Uterus (tissue), 4 donors: Measurements from ENCODE around the gene SPRYD4. TPM values are rescaled to one million over a fixed set of nuclear protein-coding genes. Genes with fewer than 3 reads are reported as not detected.

ENCODE experiments used
- DNase-seq, 2 donors: peaks; one replicate each; pipeline ENCODE4 v3.0.0-alpha.2; 2019 to 2020
- H3K27ac ChIP-seq, 2 donors: fragments of 200-600 bp; sonication (generic); 1 replicate in 1 of 2; 2 replicates in 1 of 2; pipeline ENCODE4 v1.5.1; 2016 to 2018
- H3K27me3 ChIP-seq, 2 donors: fragments of 200-600 bp; sonication (generic); one replicate each; pipeline ENCODE4 v1.5.1; 2018 to 2019; ENCODE audit warnings: control low read depth in 1 of 2
- H3K36me3 ChIP-seq, 2 donors: fragments of 200-600 bp; sonication (generic); one replicate each; pipeline ENCODE4 v1.5.1; 2019; ENCODE audit warnings: control low read depth in 1 of 2
- H3K4me1 ChIP-seq, 2 donors: fragments of 200-600 bp; sonication (generic); one replicate each; pipeline ENCODE4 v1.5.1; 2018 to 2019; ENCODE audit warnings: control low read depth in 1 of 2
- H3K4me3 ChIP-seq, 2 donors: fragments of 200-600 bp; sonication (generic); 1 replicate in 1 of 2; 2 replicates in 1 of 2; pipeline ENCODE4 v1.5.1; 2018 to 2019; ENCODE audit warnings: mild to moderate bottlenecking in 1 of 2
- H3K9me3 ChIP-seq, 2 donors: fragments of 200-600 bp; sonication (generic); one replicate each; pipeline ENCODE4 v1.5.1; 2019; ENCODE audit warnings: control low read depth in 1 of 2
- POLR2A ChIP-seq, 2 donors: fragments of 450-650 bp; IDR thresholded peaks; one replicate each; pipeline ENCODE4 v1.6.1; 2016; ENCODE audit warnings: antibody characterized with exemption in 2 of 2, mild to moderate bottlenecking in 1 of 2, moderate library complexity in 1 of 2
- intact Hi-C: fragments of 100-400 bp; cut with DNase I; formaldehyde crosslinking; loops from one replicate; pipeline ENCODE4 v1.15.1; 2023; ENCODE audit warnings: low total_unique reads
- total RNA-seq, 4 donors: library from RNA; depleted of rRNA in 3 of 4; stranded (reverse); fragments of >200 nt in 3 of 4; gene quantifications; one replicate each; pipeline versions ENCODE4 v1.1.0 to v1.2.4, GENCODE V29; 2014 to 2023
- TF ChIP-seq, protein P1 (sequence below), 4 experiments: fragments of 200-600 bp in 2 of 4; fragments of 450-650 bp in 2 of 4; sonication (generic) in 2 of 4; IDR thresholded peaks; one replicate each; pipeline ENCODE4 v1.5.1; 2016 to 2019; ENCODE audit warnings: antibody characterized with exemption in 4 of 4, mild to moderate bottlenecking in 2 of 4, moderate library complexity in 1 of 4
- donor health status: DM: yes; HTN: yes; CAD: no.

The SPRYD4 gene
- total RNA-seq, 4 donors from 2014 or later: 2.4 to 4.4 (median 3.0) TPM

DNA sequence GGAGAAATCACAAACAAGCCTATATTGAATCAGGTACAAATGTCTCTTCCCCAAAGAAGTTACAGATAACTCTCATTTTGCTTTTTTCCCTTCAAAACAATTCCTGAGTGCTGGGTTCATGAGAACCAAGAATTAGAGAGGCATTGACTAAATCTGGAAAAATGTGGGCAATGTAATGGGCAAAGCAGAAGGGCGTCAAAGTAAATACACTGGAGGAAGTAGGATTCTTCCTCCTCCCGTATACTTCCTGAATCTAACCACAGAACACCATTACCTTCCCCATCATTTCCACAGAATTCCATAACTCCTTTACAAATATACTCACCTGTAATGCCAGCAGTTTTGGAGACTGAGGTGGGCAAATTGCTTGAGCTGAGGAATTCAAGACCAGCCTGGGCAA is 50.2 kb downstream of the SPRYD4 start:
- intact Hi-C loops: no loop called here
- DNase-seq: no peak
- no peaks in the 10 kb centered on the region for H3K36me3 ChIP-seq
- H3K9me3 ChIP-seq: no peaks in the 10 kb centered on the region
- H3K27ac ChIP-seq: no peak overlapping the region
- no peaks in the 10 kb centered on the region for H3K27me3 ChIP-seq
- H3K4me1 ChIP-seq: peaks cover 0 to 4% of the 10 kb centered on the region in 2 donors
- TF ChIP-seq POLR2A (IDR thresholded peaks at IDR 0.05): no peak
- TF ChIP-seq, protein P1, sequence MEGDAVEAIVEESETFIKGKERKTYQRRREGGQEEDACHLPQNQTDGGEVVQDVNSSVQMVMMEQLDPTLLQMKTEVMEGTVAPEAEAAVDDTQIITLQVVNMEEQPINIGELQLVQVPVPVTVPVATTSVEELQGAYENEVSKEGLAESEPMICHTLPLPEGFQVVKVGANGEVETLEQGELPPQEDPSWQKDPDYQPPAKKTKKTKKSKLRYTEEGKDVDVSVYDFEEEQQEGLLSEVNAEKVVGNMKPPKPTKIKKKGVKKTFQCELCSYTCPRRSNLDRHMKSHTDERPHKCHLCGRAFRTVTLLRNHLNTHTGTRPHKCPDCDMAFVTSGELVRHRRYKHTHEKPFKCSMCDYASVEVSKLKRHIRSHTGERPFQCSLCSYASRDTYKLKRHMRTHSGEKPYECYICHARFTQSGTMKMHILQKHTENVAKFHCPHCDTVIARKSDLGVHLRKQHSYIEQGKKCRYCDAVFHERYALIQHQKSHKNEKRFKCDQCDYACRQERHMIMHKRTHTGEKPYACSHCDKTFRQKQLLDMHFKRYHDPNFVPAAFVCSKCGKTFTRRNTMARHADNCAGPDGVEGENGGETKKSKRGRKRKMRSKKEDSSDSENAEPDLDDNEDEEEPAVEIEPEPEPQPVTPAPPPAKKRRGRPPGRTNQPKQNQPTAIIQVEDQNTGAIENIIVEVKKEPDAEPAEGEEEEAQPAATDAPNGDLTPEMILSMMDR (IDR thresholded peaks at IDR 0.05): no peak
- no peak overlapping the region for H3K4me3 ChIP-seq

DNA sequence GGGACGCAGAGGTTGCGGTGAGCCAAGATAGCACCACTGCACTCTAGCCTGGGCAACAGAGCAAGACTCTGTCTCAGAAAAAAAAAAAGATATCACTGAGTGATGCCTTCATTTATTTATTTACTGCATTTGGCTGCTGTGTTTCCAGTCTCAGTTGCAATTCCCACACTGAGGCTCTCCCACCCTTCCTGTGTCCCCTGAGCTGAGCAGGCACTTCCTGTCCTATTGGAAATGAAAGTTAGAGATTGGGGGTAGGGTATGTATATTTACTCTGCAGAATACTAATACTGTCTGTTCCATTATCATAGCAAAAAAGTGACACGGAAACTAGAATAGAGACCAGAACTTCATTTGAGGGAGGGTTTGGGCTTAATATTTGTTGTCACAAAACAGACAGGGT is 51.7 kb downstream of the SPRYD4 start:
- peak in 1 of 2 donors; percentile 42 for DNase-seq
- no peaks in the 10 kb centered on the region for H3K36me3 ChIP-seq
- no peaks in the 10 kb centered on the region for H3K9me3 ChIP-seq
- H3K4me3 ChIP-seq: peak overlapping the region in 1 of 2 donors; percentile 48
- peak overlapping the region; percentile 88 to 99 for H3K27ac ChIP-seq
- H3K4me1 ChIP-seq: peaks cover 4 to 5% of the 10 kb centered on the region in 2 donors
- H3K27me3 ChIP-seq: no peaks in the 10 kb centered on the region
- intact Hi-C loops: no loop called here
- no peak for TF ChIP-seq POLR2A (IDR thresholded peaks at IDR 0.05)
- TF ChIP-seq, protein P1 (IDR thresholded peaks at IDR 0.05): no peak

DNA sequence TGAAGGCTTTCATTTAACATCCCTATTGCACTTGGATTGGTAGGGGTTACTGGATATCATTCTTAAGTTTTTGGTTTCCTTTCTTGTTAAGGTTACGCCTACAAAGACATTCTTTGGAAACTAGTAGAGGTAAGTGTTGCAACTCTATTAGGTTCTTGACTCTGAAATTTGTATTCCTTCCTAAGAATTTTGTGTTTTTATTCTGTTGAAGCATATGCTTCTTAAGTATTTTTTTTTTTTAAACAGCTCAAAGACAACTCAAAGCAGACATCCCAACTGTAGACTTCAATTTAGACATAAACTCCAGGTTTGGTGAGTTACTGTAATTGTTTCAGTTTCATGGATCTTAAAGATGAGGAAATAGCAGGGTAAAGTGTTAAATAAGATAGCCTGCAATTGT is 52.1 kb downstream of the SPRYD4 start:
- H3K4me3 ChIP-seq: peak overlapping the region in 1 of 2 donors; percentile 48
- H3K27ac ChIP-seq: peak overlapping the region; percentile 88 to 99
- peaks cover 4 to 5% of the 10 kb centered on the region in 2 donors for H3K4me1 ChIP-seq
- TF ChIP-seq, protein P1 (IDR thresholded peaks at IDR 0.05): no peak
- TF ChIP-seq POLR2A (IDR thresholded peaks at IDR 0.05): no peak
- H3K36me3 ChIP-seq: no peaks in the 10 kb centered on the region
- no peaks in the 10 kb centered on the region for H3K9me3 ChIP-seq
- DNase-seq: no peak
- intact Hi-C loops: no loop called here
- no peaks in the 10 kb centered on the region for H3K27me3 ChIP-seq

DNA sequence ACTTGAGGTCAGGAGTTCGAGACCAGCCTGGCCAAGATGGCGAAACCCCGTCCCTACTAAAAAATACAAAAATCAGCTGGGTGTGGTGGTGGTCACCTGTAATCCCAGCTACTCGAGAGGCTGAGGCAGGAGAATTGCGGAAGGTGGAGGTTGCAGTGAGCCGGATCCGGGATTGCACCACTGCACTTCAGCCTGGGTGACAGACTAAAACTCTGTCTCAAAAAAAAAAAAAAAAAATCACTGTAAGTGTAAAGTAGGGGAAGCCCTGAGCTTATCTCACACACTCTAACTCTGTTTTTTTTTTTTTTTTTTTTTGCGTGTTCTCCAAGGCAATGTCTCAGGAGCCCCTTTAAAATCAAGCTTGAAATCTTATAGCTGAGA is 52.8 kb downstream of the SPRYD4 start:
- DNase-seq: peak; percentile 31 to 36
- Histone ChIP-seq H3K36me3 (no peaks in the 10 kb centered on the region), H3K9me3 (no peaks in the 10 kb centered on the region), H3K4me3 (peak overlapping the region; percentile 48 to 82), H3K27ac (peak overlapping the region; percentile 88 to 99), H3K27me3 (no peaks in the 10 kb centered on the region), H3K4me1 (peaks cover 4 to 5% of the 10 kb centered on the region in 2 donors)
- intact Hi-C loops: no loop called here
- no peak for TF ChIP-seq POLR2A (IDR thresholded peaks at IDR 0.05)
- TF ChIP-seq, protein P1 (IDR thresholded peaks at IDR 0.05): no peak

DNA sequence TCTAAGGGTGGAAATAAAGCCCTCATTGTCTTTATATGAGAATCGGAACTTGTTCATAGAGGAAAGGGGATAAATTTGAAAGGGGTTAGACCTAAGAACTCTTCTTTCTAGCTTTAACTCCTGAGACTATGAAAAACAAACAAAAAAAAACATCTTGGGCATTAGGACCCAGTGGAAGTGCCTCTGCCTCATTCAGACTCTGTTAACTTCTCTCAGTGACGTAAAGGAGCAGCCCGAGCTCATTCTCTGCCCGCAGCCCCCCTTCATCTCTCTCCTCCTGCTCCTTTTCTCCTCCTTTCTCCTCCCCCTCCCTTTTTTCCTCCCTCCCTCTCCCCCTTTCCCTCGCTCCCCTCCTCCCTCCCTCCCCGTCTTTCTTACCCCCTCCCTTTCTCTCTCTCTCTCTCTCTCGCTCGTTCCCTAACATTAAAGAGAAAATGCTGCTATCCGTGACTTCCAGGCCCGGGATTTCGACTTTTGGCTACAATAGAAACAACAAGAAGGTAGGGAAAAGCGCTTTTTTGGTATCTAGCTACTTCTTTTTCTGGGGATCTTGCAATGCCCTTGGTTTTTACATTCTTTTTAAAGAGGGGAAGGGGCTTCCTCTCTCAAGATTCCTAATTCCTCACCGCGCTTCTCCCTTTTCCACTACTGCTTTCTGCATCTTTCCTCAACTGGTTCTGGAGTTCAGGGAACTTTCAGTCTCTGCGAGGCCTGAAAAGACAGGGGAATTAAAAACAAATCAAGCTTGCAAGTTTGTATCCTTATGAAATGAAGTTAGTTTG is 53.4 kb downstream of the SPRYD4 start, which contains the start of gene RBMS2:
TSS of gene RBMS2 (plus strand) at position 231 of the 782 bp plus-strand sequence. CDS start at position 435, 204 bp downstream.
- peaks cover 4 to 5% of the 10 kb centered on the region in 2 donors for H3K4me1 ChIP-seq

More for the DNA sequence above, 53.4 kb downstream of the SPRYD4 start, which contains the start of gene RBMS2:
- Histone ChIP-seq H3K27ac (peak within 1 kb of the TSS; percentile 88 to 99), H3K9me3 (no peaks in the 10 kb centered on the region), H3K4me3 (peak within 1 kb of the TSS; percentile 48 to 82), H3K27me3 (no peaks in the 10 kb centered on the region), H3K36me3 (no peaks in the 10 kb centered on the region)
- TF ChIP-seq, protein P1 (IDR thresholded peaks at IDR 0.05): no peak
- peak; percentile 16 to 39 for TF ChIP-seq POLR2A (IDR thresholded peaks at IDR 0.05)
- DNase-seq: peak; percentile 81 to 94
- intact Hi-C loops: no loop called here
